ENCODE measurements around the gene CENPP. TPM values are rescaled to one million over a fixed set of nuclear protein-coding genes. Genes with fewer than 3 reads are reported as not detected.
A peak's percentile ranks its signal among the peaks of the same experiment; 100 is the strongest.

CENPP gene
- total RNA-seq, 1 experiment from 2014 or later, result 19.6 TPM

DNA sequence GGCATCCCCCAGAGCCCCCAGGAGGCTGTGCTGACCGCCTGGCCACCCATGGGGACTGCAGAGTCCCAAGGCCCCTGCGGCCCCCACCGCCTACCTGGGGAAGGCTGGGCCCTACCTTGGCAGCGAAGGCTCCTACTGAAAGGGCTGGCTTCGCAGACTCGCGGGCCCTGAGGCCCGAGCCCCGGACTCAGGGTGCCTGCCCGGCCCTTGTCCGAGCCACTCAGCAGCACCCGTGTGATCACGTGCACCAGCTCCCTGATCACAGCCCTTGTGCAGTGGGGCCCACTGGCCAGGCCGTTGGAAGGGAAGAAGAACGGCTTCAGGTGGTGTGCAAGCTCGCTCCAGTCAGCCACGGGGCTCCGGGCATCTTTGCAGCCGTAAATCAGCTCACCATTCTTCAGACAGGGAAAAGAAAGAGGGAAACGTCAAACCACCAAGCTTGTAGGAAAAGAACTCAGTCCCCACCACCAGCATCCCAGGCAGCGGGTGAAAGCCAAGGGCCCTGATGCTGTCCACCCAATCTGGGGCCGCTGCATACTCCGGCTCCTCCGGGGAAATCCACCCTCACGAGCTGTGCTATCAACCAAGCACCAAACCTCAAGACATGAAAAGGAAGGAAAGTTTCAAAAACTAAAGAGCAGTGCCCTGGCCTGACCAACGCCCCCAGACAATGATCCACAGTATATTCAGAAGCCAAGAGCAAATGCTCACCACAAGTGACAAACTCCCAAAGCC is 312.3 kb downstream of the CENPP start:
- in situ Hi-C loops (cut with HindIII; ENCODE audit: low sequenced_read_pairs), result no loop called here

DNA sequence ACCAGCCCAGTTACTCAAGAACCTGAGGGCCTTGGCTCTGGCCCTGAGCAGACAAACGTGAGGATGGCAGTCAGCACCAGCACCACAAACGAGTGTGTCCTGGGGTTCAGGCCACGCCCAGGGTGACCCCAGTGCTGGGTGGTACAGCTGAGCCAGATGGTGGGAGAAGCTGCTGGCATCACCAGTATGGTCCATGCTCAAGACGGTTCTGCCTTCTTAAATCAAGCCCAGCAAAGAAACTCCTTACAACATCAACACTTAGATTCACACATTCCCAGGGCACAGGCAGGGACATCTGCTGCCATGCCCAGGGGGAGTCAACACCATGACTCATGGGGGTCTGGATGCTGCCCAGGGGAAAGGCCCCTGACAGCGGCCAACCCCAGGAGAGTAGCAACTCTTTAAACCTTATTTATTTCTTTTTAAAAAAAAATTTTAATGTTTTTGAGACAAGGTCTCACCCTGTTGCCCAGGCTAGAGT is 312.9 kb downstream of the CENPP start:
- in situ Hi-C loops (cut with HindIII; ENCODE audit: low sequenced_read_pairs), result no loop called here
- DNase-seq (ENCODE audit: low spot score), result no peak

More for the DNA sequence above, 312.3 kb downstream of the CENPP start:
- no peak for DNase-seq (ENCODE audit: low spot score)

DNA sequence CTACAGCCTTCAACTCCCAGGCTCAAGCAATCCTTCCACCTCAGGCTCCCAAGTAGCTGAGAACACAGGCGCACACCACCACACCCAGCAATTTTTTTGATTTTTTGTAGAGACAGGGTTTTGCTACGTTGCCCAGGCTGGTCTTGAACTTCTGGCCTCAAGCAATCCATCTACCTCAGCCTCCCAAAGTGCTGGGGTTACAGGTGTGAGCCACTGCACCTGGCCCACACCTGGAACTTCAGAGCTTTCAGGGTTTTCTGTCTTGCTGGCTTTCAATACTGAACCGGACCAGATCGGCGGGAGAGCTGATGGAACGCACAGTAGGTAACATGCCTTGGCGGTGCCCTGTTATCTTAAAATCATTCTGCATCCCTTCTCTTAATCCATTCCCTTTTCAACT is 313.4 kb downstream of the CENPP start:
- no peak for DNase-seq (ENCODE audit: low spot score)

DNA sequence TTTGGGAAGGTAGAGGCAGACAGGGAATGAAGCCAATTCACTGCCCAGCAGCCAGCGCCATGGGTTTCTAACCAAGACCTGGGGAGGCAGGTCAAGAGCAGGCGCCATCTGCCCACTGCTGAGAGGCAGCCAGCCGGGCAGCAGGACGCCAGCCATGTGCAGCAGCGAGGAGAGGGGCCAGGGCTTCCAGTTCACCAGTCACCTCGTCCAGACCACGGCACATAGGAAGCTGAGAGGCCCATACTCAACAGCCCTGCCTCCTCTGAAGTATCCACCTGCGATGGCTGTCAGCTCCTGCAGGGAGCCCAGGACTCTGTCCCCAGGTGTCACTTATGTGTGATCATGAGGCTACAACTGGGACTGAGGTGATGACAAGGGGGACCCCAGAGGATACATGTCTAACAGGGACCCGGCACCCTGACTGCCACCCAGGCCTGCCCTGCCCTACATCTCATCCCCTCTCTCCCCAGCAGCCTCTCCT is 314.1 kb downstream of the CENPP start:
- in situ Hi-C loops (cut with HindIII; ENCODE audit: low sequenced_read_pairs), result no loop called here
- DNase-seq (ENCODE audit: low spot score), result peak; percentile 80

More for the DNA sequence above, 313.4 kb downstream of the CENPP start:
- in situ Hi-C loops (cut with HindIII; ENCODE audit: low sequenced_read_pairs), result no loop called here

DNA sequence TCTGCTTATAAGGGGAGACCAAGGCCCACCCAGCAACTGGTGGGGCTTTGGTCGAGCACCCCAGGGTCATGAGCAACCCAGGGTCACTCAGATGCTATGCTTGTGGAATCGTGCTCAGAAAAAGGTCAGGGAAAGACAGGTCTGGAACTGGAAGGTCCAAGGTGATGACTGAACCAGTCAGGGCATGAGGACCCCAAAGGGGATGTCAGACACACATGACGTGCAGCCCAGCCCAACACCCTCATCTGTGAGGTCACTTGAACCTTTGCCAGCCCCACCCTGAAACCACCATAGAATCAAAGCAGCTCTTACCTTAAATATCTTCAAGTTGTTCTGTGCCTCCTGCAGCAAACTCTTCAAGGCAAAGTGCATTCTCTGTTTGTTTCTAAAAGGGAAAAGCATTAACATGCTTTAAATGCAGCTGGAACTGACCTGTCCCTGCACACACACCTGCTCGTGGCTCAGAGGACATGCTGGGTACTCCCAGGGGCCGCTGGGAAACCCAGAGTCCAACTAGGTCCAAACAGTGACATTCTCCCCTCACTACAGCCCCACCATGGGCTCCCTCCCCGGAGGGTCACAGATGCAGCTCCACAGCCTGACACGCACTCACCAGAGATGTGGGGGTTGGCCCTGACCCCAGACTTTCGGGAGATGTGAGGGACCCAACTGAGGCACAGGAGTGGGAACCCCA is 314.8 kb downstream of the CENPP start:
- in situ Hi-C loops (cut with HindIII; ENCODE audit: low sequenced_read_pairs), result no loop called here
- DNase-seq (ENCODE audit: low spot score), result no peak

DNA sequence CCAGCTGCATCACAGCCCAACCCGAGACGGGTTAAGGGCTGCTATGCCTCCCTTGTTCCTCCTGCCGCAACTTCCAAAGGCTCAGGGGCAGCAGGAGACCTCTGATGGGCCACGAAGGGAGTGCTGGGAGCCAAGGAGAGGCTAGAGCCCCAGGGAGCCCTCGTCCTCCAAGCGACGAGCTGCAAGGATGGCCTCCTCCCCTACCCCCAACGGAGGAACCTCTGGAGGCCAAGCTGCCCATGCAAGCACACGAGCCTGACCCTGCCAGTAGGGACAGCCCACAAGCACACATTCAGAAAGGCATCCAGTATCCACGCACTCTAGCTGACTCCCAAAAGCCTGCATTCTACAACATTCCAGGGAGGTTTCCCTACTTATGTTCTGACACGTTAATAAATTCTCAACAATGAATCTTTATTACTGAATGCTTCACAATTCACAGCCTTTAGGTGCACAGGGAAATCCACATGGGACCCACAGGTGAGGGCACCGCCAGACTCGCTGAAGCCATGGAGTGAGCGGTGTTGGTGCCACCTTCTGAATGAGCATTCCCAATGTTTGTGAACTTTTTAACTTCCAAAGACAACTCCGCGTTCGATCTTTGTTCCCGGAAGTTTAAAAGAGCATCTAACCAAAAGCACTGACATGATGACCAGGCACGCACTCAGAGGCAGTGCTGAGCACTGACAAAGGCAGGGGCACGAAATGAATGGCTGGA is 315.5 kb downstream of the CENPP start:
- no peak for DNase-seq (ENCODE audit: low spot score)
- in situ Hi-C loops (cut with HindIII; ENCODE audit: low sequenced_read_pairs), result no loop called here

DNA sequence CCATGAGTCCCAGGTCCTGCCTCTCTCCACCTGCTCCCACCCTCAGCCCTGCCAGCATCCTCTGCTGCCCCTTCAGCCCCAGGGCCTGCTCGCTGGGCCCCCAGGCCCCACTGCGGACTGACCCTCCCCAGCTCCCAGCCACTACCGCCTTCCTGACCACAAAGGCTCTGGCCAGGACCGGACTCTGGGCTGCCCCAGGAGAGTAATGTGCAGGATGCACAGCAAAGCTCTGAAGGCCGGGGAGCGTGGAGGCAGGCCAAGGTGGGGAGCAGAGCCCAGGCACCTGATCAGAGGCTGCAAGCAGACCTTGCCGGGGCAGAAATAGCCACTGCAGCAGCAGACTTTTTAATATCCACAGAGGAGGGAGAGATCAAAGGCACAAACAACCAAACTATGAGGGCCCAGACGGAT is 316.3 kb downstream of the CENPP start:
- in situ Hi-C loops (cut with HindIII; ENCODE audit: low sequenced_read_pairs), result no loop called here
- no peak for DNase-seq (ENCODE audit: low spot score)

DNA sequence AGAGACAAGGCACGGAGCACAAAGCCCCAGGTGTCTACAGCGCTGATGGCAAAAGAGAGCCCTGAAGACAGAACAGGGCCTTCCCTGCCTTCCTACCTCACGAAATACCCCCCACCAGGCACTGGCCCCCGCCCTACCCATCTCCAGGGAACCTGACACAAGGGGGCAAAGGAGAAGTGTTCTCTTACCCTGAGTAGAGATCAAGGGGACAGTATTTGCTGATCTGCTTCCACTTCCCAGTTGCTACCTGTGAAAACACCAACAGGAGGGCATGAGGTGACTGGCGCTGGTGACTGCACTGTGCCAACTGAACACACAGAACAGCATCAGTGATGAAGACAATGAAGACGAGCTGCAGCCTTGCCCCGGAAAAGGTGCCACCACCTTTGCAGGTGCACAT is 316.8 kb downstream of the CENPP start:
- in situ Hi-C loops (cut with HindIII; ENCODE audit: low sequenced_read_pairs), result no loop called here
- DNase-seq (ENCODE audit: low spot score), result no peak

DNA sequence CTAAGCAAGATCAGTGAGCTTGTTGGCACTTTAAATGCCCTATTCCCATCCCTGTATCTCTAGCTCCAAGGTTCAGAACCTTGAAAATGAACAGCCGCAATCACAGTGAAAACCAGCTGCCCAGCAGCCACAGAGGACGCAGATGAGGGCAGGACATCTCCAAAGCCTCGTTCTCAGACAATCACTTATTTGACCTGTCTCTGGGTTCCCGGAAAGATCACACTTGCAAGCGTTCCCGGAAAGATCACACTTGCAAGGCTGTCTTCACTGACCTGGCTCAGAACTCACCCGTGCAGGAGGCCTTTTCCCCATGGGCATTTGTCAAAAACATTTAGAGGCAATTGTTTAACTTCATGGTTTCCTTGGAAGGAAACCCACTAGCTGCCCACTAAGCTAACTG is 318.5 kb downstream of the CENPP start:
- in situ Hi-C loops (cut with HindIII; ENCODE audit: low sequenced_read_pairs), result no loop called here
- no peak for DNase-seq (ENCODE audit: low spot score)

DNA sequence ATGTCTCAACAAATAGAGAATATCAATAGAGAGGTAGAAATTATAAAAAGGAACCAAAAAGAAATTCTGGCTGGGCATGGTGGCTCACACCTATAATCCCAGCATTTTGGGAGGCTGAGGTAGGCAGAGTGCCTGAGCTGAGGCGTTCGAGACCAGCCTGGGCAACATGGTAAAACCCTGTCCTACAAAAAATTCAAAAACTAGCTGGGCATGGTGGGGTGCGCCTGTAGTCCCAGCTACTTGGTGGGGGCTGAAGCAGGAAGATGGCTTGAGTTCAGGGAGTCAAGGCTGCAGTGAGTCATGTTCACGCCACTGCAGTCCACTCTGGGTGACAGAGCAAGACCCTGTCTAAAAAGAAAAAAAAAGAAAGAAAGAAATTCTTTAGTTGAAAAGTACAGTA is 319.3 kb downstream of the CENPP start:
- in situ Hi-C loops (cut with HindIII; ENCODE audit: low sequenced_read_pairs), result no loop called here
- DNase-seq (ENCODE audit: low spot score), result no peak

DNA sequence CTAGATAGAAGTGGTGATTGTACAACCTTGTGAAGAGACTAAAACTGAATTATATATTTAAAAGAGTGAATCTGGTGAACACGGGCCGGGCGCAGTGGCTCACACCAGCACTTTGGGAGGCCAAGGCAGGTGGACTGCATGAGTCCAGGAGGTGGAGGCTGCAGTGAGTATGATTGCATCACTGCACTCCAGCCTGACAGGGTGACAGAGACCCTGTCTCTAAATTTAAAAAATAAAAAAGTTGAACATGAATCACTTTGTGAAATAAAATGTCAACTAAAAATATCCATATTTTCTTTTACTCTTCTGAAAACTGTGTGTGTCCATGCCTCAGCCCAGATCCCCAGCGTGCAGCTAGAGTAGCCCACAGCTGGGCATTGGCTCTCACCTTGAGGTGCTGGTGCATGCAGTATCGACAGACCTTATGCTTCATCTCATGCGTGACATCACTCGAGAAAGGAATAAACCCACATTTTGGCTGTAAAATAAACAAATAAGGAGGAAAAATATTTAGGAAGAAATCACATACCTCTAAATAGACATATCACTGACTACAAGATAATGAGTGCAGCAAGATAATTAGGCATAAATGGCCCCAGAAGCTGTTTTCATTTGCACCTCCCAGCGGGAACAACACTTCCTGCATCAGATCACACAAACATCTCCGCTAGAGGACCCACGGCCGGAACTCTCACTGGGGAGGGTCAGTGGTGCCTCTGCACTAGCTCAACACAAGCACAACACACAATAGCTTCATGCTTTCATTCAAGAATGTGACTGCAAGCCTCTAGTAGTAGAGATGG is 322.1 kb downstream of the CENPP start:
- in situ Hi-C loops (cut with HindIII; ENCODE audit: low sequenced_read_pairs), result no loop called here
- DNase-seq (ENCODE audit: low spot score), result no peak

DNA sequence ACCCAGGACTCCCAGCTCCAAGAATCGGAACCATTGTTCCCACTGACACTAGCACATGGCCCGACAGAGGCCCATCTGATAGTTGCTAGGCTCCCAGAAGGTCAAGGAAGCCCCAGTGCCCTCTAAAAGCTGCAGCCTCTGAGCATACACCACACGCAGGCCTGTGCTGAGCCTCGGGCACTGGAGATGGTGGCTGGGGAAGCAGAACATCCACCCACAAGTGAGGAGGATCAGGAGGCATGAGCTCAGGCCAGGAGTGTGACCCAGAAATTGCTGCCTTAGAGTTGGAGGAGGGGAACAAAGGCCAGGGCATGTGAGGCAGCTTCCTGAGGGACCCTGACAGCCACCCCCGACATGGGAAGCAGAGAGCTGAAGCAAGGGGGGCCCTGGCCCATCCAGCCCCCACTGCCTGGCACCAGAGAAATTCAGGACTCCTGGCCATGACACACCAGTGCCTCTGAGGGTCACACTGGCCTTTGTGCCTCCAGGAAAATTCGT is 322.8 kb downstream of the CENPP start:
- in situ Hi-C loops (cut with HindIII; ENCODE audit: low sequenced_read_pairs), result no loop called here

DNA sequence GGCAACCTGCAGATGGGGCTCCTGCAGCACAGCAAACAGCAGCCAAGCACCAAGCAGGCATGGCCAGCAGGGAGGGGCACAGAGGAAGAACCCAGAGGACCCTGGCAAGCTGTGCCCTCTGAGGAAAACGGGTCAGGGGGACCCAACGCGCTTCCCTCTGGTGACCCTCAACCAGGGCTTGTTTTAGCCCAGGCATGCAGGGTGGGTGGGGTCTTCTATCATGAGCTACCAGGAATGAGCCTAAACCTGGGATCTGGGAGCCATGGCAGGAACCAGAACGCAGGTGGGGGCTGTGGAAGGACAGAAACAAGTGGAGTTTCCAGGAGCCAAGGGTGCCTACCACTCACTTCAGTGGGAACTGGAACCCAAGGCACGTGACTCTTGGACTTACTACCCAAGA is 323.3 kb downstream of the CENPP start:
- in situ Hi-C loops (cut with HindIII; ENCODE audit: low sequenced_read_pairs), result no loop called here
- no peak for DNase-seq (ENCODE audit: low spot score)

More for the DNA sequence above, 322.8 kb downstream of the CENPP start:
- no peak for DNase-seq (ENCODE audit: low spot score)

DNA sequence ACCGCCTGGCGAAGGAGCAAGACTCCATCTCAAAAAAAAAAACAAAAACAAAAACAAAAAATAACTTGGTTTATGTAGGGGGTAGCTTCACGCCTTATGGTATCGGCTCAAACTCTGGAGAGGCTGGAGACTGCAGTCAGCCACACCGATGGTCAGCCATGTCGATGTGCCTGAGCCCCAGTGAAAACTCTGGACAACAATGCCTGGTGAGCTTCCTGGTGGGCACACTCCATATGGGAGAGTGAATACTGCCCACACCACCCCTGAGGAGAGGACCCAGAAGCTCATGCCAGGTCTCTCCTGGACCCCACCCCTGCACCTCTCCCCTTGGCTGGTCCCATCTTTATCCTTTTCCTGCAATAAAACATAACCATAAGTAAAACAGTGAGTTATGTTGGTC is 324.5 kb downstream of the CENPP start:
- DNase-seq (ENCODE audit: low spot score), result no peak
- in situ Hi-C loops (cut with HindIII; ENCODE audit: low sequenced_read_pairs), result no loop called here

DNA sequence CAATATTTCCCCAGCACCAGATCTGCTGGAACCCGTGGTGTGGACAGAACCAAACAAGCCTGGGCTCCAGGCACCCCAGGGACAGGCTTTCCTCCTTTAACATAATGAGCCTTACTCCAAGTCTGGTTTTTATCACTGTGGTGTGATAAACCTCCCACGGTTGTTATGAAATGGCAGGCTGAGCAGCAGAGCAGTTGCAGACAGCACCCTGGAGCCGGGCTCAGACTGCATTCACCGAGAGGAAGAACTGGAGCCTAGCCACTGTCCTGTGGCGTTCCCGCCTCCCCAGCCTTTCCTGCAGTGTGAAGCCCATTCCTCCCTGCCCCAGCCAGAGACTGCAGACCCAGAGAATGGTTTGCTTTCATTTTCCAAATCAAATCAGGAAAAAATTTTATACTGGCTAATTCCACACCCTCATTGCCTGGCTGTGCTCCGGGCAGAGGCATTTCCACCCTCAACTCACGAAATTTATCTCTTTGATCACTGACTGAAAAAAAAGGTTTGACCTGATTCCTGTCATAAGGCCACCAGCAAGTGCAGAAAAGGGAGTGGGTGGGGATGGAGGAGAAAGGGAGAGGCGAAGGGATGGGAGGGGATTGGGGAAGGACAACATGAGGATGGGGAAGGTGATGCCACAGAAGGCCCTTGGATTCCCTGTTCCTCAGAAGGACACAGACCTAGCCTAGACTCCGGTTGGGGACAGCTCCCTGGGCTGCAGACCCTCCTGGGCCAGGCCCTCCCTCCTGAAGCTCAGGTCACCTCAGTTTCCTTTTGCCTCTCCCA is 325.3 kb downstream of the CENPP start:
- DNase-seq (ENCODE audit: low spot score), result no peak
- in situ Hi-C loops (cut with HindIII; ENCODE audit: low sequenced_read_pairs), result no loop called here

DNA sequence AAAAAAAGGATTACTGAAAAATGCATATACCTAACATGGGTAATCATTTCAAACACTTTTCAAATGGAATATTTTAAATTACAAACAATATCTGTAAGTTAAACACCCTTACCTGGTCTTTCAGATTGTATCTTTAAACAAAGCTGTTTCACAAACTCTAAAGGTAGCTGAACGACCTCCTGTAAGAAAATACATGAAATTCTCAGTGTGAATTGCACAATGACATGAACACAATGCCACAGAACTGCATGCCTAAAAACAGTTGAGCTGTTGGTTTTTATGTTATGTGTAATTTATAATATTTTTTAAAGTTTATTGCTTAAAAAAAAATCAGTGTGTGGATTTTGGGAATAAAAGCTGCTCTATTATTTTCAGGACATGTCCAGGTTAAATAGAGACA is 326.7 kb downstream of the CENPP start:
- no peak for DNase-seq (ENCODE audit: low spot score)
- in situ Hi-C loops (cut with HindIII; ENCODE audit: low sequenced_read_pairs), result no loop called here

DNA sequence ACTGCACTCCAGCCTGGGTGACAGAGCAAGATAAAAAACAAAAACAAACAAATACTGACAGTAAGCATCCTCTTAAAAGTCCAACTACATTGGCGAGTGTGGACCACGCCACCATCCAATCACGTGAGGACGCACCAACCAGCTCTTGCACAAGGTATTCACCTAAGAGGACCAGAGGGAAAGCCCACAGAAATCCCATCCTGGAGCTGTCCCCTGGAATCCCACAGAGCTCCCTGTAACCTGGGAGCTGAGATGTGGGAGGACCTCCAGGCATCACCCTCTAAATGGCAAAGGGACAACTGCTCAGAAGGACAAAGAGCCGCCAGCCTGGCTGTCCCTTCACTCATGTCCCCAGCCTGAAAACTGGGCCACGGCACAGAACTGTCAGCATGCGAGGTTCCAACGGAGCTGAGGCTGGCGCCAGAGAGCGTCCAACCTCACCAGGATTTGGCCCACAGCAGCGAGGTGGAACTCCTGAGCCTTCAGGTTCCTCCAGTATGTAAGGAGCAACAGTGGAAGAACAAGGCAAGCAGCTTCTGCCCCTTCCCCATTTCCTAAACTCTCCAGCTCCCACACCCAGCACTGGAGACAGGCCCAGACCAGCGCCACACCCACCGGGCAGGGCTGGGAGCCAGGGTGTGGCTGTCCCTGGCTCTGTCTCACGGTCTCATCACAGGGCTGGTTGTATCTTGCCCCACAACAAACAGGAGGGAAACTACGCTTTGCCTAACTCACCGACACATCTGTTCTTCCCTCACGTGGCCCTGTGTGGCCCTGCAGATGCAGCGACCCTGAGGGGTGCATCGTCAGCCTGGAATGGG is 328.9 kb downstream of the CENPP start:
- in situ Hi-C loops (cut with HindIII; ENCODE audit: low sequenced_read_pairs), result no loop called here
- peak; percentile 85 for DNase-seq (ENCODE audit: low spot score)
